Karpas-422 (cell line): ENCODE results near the gene APBB3. TPM values are rescaled to one million over a fixed set of nuclear protein-coding genes. Genes with fewer than 3 reads are reported as not detected.

Experiments
- DNase-seq: peaks from one replicate; pipeline ENCODE4 v3.0.0-alpha.2; 2015
- H2AFZ ChIP-seq: fragments of 200-600 bp; sonication (generic); 2 replicates; pipeline ENCODE4 v1.6.1; 2014; ENCODE audit warnings: antibody characterized with exemption, low read length, mixed read lengths
- H3K27ac ChIP-seq: fragments of 200-600 bp; sonication (generic); 2 replicates; pipeline ENCODE4 v1.5.1; 2014; ENCODE audit warnings: mild to moderate bottlenecking, low read length, moderate library complexity
- H3K27me3 ChIP-seq: fragments of 200-600 bp; sonication (generic); 2 replicates; pipeline ENCODE4 v1.6.1; 2014; ENCODE audit warnings: low read length, mixed read lengths
- H3K36me3 ChIP-seq: fragments of 200-600 bp; sonication (generic); 2 replicates; pipeline ENCODE4 v1.6.1; 2014; ENCODE audit warnings: low read length, mixed read lengths; ENCODE audit not compliant: insufficient read depth
- H3K4me1 ChIP-seq: fragments of 200-600 bp; sonication (generic); 2 replicates; pipeline ENCODE4 v1.6.1; 2014; ENCODE audit warnings: mild to moderate bottlenecking, low read length, mixed read lengths
- H3K4me2 ChIP-seq: fragments of 200-600 bp; sonication (generic); 2 replicates; pipeline ENCODE4 v1.6.1; 2014; ENCODE audit warnings: low read length, low read depth, mild to moderate bottlenecking; ENCODE audit not compliant: poor library complexity, severe bottlenecking
- H3K4me3 ChIP-seq: fragments of 200-600 bp; sonication (generic); 2 replicates; pipeline ENCODE4 v1.5.1; 2014; ENCODE audit warnings: mild to moderate bottlenecking, antibody characterized with exemption, low read length, mixed read lengths
- H3K79me2 ChIP-seq: fragments of 200-600 bp; sonication (generic); 2 replicates; pipeline ENCODE4 v1.6.1; 2014; ENCODE audit warnings: mild to moderate bottlenecking, low read length, mixed read lengths
- H3K9ac ChIP-seq: fragments of 200-600 bp; sonication (generic); 2 replicates; pipeline ENCODE4 v1.6.0; 2014; ENCODE audit warnings: low read length
- H3K9me2 ChIP-seq: fragments of 200-600 bp; sonication (generic), shearing (Covaris generic); replicated peaks from 2 replicates; pipeline ENCODE4 v1.6.0; 2014; ENCODE audit warnings: mild to moderate bottlenecking, low read length, moderate library complexity; ENCODE audit not compliant: insufficient read depth
- H3K9me3 ChIP-seq: fragments of 300-700, 200-600 bp; sonication (generic); 2 replicates; pipeline ENCODE4 v1.6.1; 2014; ENCODE audit warnings: low read length, mixed read lengths
- H4K20me1 ChIP-seq: fragments of 200-600 bp; sonication (generic); 2 replicates; pipeline ENCODE4 v1.6.1; 2014; ENCODE audit warnings: mild to moderate bottlenecking, antibody characterized with exemption, low read length, low read depth; ENCODE audit not compliant: insufficient read depth
- total RNA-seq: library from RNA; depleted of rRNA; stranded (reverse); fragments of >200 nt; shearing (Covaris generic); gene quantifications from 2 replicates; pipeline ENCODE4 v1.2.3, GENCODE V29; 2014; ENCODE audit warnings: low replicate concordance

Gene APBB3
- total RNA-seq, 1 experiment from 2014 or later = 33.2 TPM

GRCh38 chr5:140557136-140557805 lies 7.1 kb downstream of the APBB3 start, which contains the start of gene SRA1:
SRA1 (minus strand) TSS chr5:140557473; CDS start chr5:140557452, 21 bp downstream.
- Histone ChIP-seq H3K9ac (peak within 1 kb of the TSS; percentile 92), H3K4me3 (peak within 1 kb of the TSS; percentile 89), H3K9me3 (no peaks in the 10 kb centered on the region), H2AFZ (peak within 1 kb of the TSS; percentile 64; the same call in 1 of the 2 replicates), H3K27ac (peak within 1 kb of the TSS; percentile 72), H3K4me2 (peak within 1 kb of the TSS; percentile 86), H3K36me3 (peaks cover 16% of the 10 kb centered on the region; the same call in 1 of the 2 replicates), H3K27me3 (no peaks in the 10 kb centered on the region), H3K4me1 (peaks cover 47% of the 10 kb centered on the region), H3K9me2 (no peaks in the 10 kb centered on the region), H3K79me2 (peaks cover 49% of the 10 kb centered on the region), H4K20me1 (no peaks in the 10 kb centered on the region)
- DNase-seq = peak; percentile 96

- Histone ChIP-seq H3K79me2 (peaks cover 56% of the 10 kb centered on the region), H3K27ac (peak overlapping the region; percentile 72), H2AFZ (no peak overlapping the region), H3K4me2 (peak overlapping the region; percentile 86), H3K9ac (peak overlapping the region; percentile 92), H3K27me3 (no peaks in the 10 kb centered on the region), H3K9me3 (no peaks in the 10 kb centered on the region), H3K4me1 (peaks cover 47% of the 10 kb centered on the region), H3K4me3 (peak overlapping the region; percentile 89), H3K36me3 (peaks cover 23% of the 10 kb centered on the region; the same call in 1 of the 2 replicates), H4K20me1 (no peaks in the 10 kb centered on the region), H3K9me2 (no peaks in the 10 kb centered on the region)
- DNase-seq = peak; percentile 70
These were observed 8.0 kb downstream of the APBB3 start for GRCh38 chr5:140556438-140556837.

GRCh38 chr5:140555747-140556312 lies 8.6 kb downstream of the APBB3 start:
- Histone ChIP-seq H3K4me2 (peak overlapping the region; percentile 86), H2AFZ (no peak overlapping the region), H3K9me3 (no peaks in the 10 kb centered on the region), H3K36me3 (peaks cover 25% of the 10 kb centered on the region; the same call in 1 of the 2 replicates), H3K9ac (peak overlapping the region; percentile 92), H4K20me1 (no peaks in the 10 kb centered on the region), H3K27ac (peak overlapping the region; percentile 72), H3K9me2 (no peaks in the 10 kb centered on the region), H3K4me3 (peak overlapping the region; percentile 89), H3K4me1 (peaks cover 47% of the 10 kb centered on the region), H3K79me2 (peaks cover 59% of the 10 kb centered on the region), H3K27me3 (no peaks in the 10 kb centered on the region)
- peak; percentile 56 for DNase-seq

GRCh38 chr5:140554454-140554853 lies 9.9 kb downstream of the APBB3 start:
- Histone ChIP-seq H3K27ac (no peak overlapping the region), H4K20me1 (no peaks in the 10 kb centered on the region), H3K36me3 (peaks cover 35% of the 10 kb centered on the region), H3K9ac (no peak overlapping the region), H3K4me1 (peaks cover 46% of the 10 kb centered on the region), H3K9me3 (no peaks in the 10 kb centered on the region), H3K9me2 (no peaks in the 10 kb centered on the region), H3K79me2 (peaks cover 59% of the 10 kb centered on the region), H3K27me3 (no peaks in the 10 kb centered on the region), H3K4me3 (no peak overlapping the region), H3K4me2 (peak overlapping the region; percentile 86), H2AFZ (no peak overlapping the region)
- DNase-seq = no peak

GRCh38 chr5:140553657-140554056 lies 10.7 kb downstream of the APBB3 start:
- Histone ChIP-seq H2AFZ (no peak overlapping the region), H3K9me3 (no peaks in the 10 kb centered on the region), H3K4me2 (no peak overlapping the region), H3K27ac (no peak overlapping the region), H3K4me3 (no peak overlapping the region), H3K9me2 (no peaks in the 10 kb centered on the region), H3K36me3 (peaks cover 43% of the 10 kb centered on the region), H3K27me3 (no peaks in the 10 kb centered on the region), H3K9ac (no peak overlapping the region), H3K4me1 (peaks cover 46% of the 10 kb centered on the region), H4K20me1 (no peaks in the 10 kb centered on the region), H3K79me2 (peaks cover 66% of the 10 kb centered on the region)
- DNase-seq = no peak

- Histone ChIP-seq H3K36me3 (peaks cover 47% of the 10 kb centered on the region), H3K27me3 (no peaks in the 10 kb centered on the region), H3K4me3 (no peak overlapping the region), H3K4me2 (no peak overlapping the region), H3K4me1 (peaks cover 50% of the 10 kb centered on the region), H2AFZ (no peak overlapping the region), H3K9ac (no peak overlapping the region), H3K9me3 (no peaks in the 10 kb centered on the region), H3K27ac (no peak overlapping the region), H4K20me1 (no peaks in the 10 kb centered on the region), H3K9me2 (no peaks in the 10 kb centered on the region), H3K79me2 (peaks cover 71% of the 10 kb centered on the region)
- DNase-seq = no peak
These were observed 12.5 kb downstream of the APBB3 start for GRCh38 chr5:140551872-140552271.

GRCh38 chr5:140550147-140551079 lies 14.0 kb downstream of the APBB3 start:
- H3K4me3 ChIP-seq = no peak overlapping the region
- no peak overlapping the region for H3K9ac ChIP-seq
- H3K4me2 ChIP-seq = no peak overlapping the region
- H2AFZ ChIP-seq = no peak overlapping the region
- H3K9me3 ChIP-seq = no peaks in the 10 kb centered on the region
- no peak overlapping the region for H3K27ac ChIP-seq
- no peak for DNase-seq
- H3K27me3 ChIP-seq = no peaks in the 10 kb centered on the region
- H3K9me2 ChIP-seq = no peaks in the 10 kb centered on the region
- H3K79me2 ChIP-seq = peaks cover 56% of the 10 kb centered on the region
- peaks cover 46% of the 10 kb centered on the region for H3K36me3 ChIP-seq
- H3K4me1 ChIP-seq = peaks cover 42% of the 10 kb centered on the region
- no peaks in the 10 kb centered on the region for H4K20me1 ChIP-seq
